Subcutaneous abdominal adipose tissue (tissue), 5 donors: Measurements from ENCODE around the gene TRIM66.
"Not testable (repeated sequence)": the region's sequence is repeated elsewhere in the genome, so short reads cannot be mapped to it uniquely, and the experiment has no call there.

Experiments
- H3K27ac ChIP-seq: one replicate; pipeline ENCODE4 v1.7.0; 2013; ENCODE audit warnings: low read depth, mild to moderate bottlenecking, inconsistent platforms, low read length, moderate library complexity
- H3K27me3 ChIP-seq, 5 donors: one replicate each; pipeline ENCODE4 v1.7.0; 2013; ENCODE audit warnings: low read length in 5 of 5, inconsistent platforms in 1 of 5; ENCODE audit not compliant: control insufficient read depth in 5 of 5, insufficient read depth in 4 of 5
- H3K36me3 ChIP-seq, 5 donors: one replicate each; pipeline ENCODE4 v1.7.0; 2013; ENCODE audit warnings: low read length in 5 of 5; ENCODE audit not compliant: control insufficient read depth in 5 of 5, insufficient read depth in 5 of 5
- H3K4me1 ChIP-seq, 5 donors: one replicate each; pipeline ENCODE4 v1.7.0; 2013; ENCODE audit warnings: low read length in 5 of 5, mild to moderate bottlenecking in 3 of 5, moderate library complexity in 1 of 5; ENCODE audit not compliant: control insufficient read depth in 5 of 5, insufficient read depth in 5 of 5
- H3K4me3 ChIP-seq, 5 donors: one replicate each; pipeline ENCODE4 v1.7.0; 2013; ENCODE audit warnings: low read length in 5 of 5, low read depth in 1 of 5
- H3K9ac ChIP-seq, 5 donors: one replicate each; pipeline ENCODE4 v1.7.0; 2013; ENCODE audit warnings: low read length in 5 of 5, mild to moderate bottlenecking in 4 of 5, moderate library complexity in 3 of 5
- H3K9me3 ChIP-seq, 5 donors: one replicate each; pipeline ENCODE4 v1.7.0; 2013; ENCODE audit warnings: low read length in 5 of 5; ENCODE audit not compliant: control insufficient read depth in 5 of 5
- donor health status: healthy.
- donor health status: healthy.
- donor health status: healthy.
- donor health status: healthy.
- donor health status: healthy.

Gene TRIM66

DNA sequence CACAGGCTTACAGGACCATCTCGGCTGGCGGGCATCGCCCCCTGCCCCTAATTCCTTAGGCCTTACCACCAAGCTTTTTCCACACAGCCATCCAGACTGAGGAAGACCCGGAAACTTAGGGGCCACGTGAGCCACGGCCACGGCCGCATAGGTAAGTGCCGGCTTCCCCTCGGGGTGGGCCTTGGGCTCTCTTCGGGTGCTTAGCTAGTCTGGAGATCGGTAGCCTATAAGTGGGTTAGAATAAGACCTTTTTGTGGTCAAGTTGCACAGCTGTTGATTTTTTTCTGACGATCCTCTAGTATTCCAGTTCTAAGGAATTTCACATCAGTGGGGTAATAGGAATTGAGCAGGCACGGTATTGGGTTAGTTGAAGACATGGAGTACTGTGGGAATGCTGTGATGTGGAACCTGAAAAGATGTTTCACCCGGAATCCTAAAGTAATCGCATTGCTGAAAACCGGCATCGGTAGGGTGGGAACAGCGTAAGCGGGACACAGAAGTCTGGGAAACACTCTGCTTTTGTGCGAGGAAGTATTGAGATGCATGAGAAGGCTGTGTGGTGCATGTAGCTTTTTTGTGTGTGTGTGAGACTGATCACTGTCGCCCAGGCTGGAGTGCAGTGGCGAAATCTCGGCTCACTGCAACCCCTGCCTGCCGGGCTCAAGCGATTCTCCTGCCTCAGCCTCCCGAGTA, 796 bp upstream of the TRIM66 start:
- Histone ChIP-seq H3K36me3 (peaks cover 19 to 45% (median 34%) of the 10 kb centered on the region in 5 donors), H3K4me3 (peak overlapping the region; percentile 91 to 96 (median 95)), H3K4me1 (peaks cover 11 to 36% (median 30%) of the 10 kb centered on the region in 5 donors), H3K9me3 (no peaks in the 10 kb centered on the region), H3K27me3 (no peaks in the 10 kb centered on the region), H3K9ac (peak overlapping the region; percentile 96 to 100 (median 99)), H3K27ac (peak overlapping the region; percentile 96)

DNA sequence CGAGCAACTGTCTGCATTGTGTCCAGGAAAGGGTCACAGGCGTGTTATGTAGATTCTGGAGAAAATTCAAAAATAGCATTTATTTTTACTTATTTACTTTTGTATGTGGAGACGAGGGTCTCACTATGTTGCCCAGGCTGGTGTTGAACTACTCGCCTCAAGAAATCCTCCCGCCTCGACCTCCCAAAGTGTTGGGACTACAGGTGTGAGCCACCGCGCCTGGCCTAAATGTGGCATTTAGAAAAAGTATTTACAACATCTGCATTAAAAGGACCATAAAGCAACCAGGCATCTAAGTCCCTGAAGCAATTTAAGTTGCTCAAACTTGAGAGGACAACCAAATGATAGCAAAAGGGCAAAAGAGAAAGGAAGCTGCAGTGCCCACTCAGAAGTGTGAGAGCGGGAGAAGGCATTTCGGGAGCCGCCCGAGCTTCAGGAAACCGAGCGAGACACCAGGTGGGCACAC, 595 bp downstream of the TRIM66 start:
- peak overlapping the region; percentile 91 to 96 (median 95) for H3K4me3 ChIP-seq
- H3K4me1 ChIP-seq: peaks cover 8 to 30% (median 25%) of the 10 kb centered on the region in 5 donors
- H3K36me3 ChIP-seq: peaks cover 22 to 44% (median 34%) of the 10 kb centered on the region in 5 donors
- H3K27me3 ChIP-seq: no peaks in the 10 kb centered on the region
- peak overlapping the region; percentile 96 for H3K27ac ChIP-seq
- peak overlapping the region; percentile 96 to 100 (median 99) for H3K9ac ChIP-seq
- no peaks in the 10 kb centered on the region for H3K9me3 ChIP-seq

DNA sequence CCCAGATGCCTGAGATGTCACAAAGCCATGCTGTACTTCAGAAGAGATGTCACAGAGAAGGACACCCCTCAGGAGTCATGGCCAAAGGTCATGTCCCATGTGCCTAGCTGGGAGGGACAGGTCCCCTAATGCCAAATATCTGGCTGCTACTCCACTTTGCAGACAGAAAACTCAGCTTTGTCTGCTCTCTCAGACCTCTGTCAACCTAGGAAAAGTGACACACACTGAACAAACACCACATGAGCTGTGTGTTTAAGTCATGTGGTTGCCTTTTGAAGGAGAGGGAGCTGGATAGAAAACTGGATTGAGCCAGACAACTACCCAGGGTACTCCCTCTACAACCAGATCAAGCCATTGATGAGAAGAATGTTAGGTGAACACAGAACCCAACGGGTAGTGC, 3.5 kb downstream of the TRIM66 start:
- Histone ChIP-seq H3K36me3 (peaks cover 3 to 15% (median 10%) of the 10 kb centered on the region in 5 donors), H3K4me1 (peaks cover 7 to 20% (median 18%) of the 10 kb centered on the region in 5 donors), H3K4me3 (no peak overlapping the region), H3K9ac (no peak overlapping the region), H3K27ac (no peak overlapping the region), H3K9me3 (no peaks in the 10 kb centered on the region), H3K27me3 (no peaks in the 10 kb centered on the region)

DNA sequence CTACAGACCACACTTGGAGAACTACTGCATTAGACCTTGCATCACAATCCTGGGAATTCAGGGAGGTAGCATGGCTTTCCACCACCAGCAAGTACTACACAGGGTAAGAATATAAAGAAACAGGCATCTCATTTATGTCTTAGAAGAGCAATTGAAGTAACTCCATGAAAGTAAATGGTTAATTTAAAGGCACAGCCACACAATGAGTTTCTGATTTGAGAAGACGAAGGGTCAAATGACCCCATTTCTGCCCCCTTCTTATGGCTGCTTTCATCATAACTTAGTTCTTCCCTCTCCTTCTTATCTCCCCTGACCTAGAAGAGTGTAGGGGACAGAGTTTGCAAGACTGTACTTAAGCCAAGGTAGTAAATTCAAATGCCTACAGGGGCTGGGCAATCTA, 6.0 kb downstream of the TRIM66 start:
- Histone ChIP-seq H3K4me3 (no peak overlapping the region), H3K27ac (no peak overlapping the region), H3K27me3 (no peaks in the 10 kb centered on the region), H3K4me1 (peaks cover 0 to 9% (median 8%) of the 10 kb centered on the region in 5 donors), H3K9me3 (no peaks in the 10 kb centered on the region), H3K36me3 (peaks cover 3 to 24% (median 10%) of the 10 kb centered on the region in 5 donors), H3K9ac (no peak overlapping the region)

DNA sequence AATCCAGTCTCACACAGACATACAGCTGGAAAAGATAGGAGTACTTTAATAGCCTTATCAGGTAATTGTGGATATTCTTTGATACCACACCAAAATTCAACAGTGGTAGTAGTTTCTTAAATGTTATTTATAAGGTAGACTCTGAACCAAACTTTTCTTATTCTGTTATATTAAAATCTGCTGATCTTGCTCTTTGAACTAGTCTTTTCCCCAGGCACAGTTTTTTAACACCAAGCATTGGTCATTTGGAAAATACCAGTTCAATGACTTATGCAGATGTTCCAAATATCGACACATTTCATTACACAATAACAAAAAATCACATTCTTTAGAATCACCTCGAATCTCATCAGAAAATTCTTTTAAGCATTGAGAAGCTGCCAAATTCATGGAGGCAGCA, 7.6 kb downstream of the TRIM66 start:
- no peaks in the 10 kb centered on the region for H3K27me3 ChIP-seq
- H3K27ac ChIP-seq: no peak overlapping the region
- H3K9me3 ChIP-seq: no peaks in the 10 kb centered on the region
- no peak overlapping the region for H3K4me3 ChIP-seq
- H3K36me3 ChIP-seq: peaks cover 3 to 24% (median 8%) of the 10 kb centered on the region in 5 donors
- H3K4me1 ChIP-seq: peaks cover 0 to 15% (median 12%) of the 10 kb centered on the region in 5 donors
- no peak overlapping the region for H3K9ac ChIP-seq

DNA sequence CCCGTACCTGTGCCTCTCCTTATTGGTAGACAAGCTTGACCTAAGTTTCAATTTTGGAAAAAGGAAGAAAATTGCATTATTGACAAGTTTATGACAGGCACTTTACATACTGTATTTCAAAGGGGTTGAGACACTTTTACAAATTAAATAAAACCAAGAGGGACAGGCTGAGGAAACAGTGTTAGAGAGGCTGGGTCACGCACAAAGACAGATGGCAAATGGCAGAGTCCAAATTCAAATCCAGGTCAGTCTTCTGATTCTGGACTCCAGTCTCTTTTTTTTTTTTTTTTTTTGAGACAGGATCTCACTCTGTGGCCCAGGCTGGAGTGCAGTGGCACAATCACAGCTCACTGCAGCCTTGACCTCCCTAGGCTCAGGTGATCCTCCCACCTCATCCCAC, 10.1 kb downstream of the TRIM66 start:
- H3K9ac ChIP-seq: peak overlapping the region in 1 of 5 donors; percentile 4
- H3K27ac ChIP-seq: peak overlapping the region; percentile 81
- H3K4me1 ChIP-seq: peaks cover 0 to 15% (median 12%) of the 10 kb centered on the region in 5 donors
- peaks cover 0 to 12% (median 7%) of the 10 kb centered on the region in 5 donors for H3K36me3 ChIP-seq
- H3K9me3 ChIP-seq: no peaks in the 10 kb centered on the region
- no peak overlapping the region for H3K4me3 ChIP-seq
- H3K27me3 ChIP-seq: no peaks in the 10 kb centered on the region

DNA sequence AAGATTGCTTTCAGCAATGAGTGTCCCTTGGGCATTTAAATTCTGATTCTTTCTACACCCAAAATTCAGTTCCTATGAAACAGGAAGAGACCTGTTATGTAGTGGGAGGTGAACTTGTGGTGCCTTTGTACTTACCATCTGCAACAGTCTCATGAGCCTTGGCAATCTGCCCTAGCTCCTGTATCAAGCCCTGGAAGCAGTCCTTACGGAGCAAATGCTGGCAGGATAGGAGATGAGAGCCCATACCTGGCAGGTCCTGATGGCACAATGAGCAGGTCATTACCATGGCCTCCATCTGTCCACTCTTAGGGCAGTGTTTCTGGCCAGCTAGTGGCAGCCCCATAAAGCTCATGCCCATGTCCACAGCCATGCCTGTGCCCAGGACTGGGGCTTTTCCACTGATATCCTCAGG, 10.8 kb downstream of the TRIM66 start:
- peak overlapping the region; percentile 81 for H3K27ac ChIP-seq
- peak overlapping the region in 2 of 5 donors; percentile 4 to 46 for H3K9ac ChIP-seq
- peaks cover 0 to 12% (median 7%) of the 10 kb centered on the region in 5 donors for H3K36me3 ChIP-seq
- no peaks in the 10 kb centered on the region for H3K27me3 ChIP-seq
- H3K9me3 ChIP-seq: no peaks in the 10 kb centered on the region
- H3K4me3 ChIP-seq: no peak overlapping the region
- H3K4me1 ChIP-seq: peaks cover 0 to 15% (median 12%) of the 10 kb centered on the region in 5 donors

DNA sequence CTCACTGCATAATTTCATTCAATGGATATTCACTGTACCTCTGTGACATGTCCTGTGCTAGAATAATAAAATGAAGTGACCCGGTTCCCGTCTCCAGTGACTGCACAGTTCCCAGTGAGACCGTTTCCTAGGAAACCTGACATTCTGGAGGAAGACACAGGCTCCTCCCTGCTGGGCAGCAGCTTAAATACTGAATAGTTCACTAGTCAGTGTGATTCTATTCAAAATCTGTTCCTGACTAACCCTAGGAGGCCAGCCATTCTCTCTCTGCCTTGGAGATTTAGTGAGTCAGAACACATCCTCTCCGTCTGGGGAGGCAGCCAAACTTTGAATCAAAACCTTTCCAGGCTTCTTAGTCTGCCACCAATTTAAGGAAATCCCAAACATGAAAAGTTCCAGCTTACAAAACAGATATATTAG, 11.3 kb downstream of the TRIM66 start:
- Histone ChIP-seq H3K9me3 (no peaks in the 10 kb centered on the region), H3K36me3 (peaks cover 0 to 12% (median 7%) of the 10 kb centered on the region in 5 donors), H3K27me3 (no peaks in the 10 kb centered on the region), H3K9ac (peak overlapping the region in 1 of 5 donors; percentile 46), H3K27ac (peak overlapping the region; percentile 84), H3K4me1 (peaks cover 0 to 15% (median 12%) of the 10 kb centered on the region in 5 donors), H3K4me3 (no peak overlapping the region)

DNA sequence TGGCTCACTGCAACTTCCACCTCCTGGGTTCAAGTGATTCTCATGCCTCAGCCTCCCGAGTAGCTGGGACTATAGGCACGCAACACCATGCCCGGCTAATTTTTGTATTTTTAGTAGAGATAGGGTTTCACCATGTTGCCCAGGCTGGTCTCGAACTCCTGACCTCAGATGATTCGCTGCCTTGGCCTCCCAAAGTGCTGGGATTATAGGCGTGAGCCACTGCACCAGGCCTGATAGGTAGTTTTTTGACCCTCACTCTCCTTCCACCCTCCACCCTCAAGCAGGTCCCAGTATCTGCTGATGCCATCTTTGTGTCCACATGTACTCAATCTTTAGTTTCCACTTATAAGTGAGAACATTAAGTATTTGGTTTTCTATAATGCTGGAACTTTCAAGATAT, 12.4 kb downstream of the TRIM66 start:
- not testable (repeated sequence) for H3K9me3 ChIP-seq, H3K27me3 ChIP-seq, H3K27ac ChIP-seq, H3K4me3 ChIP-seq, H3K9ac ChIP-seq
- Histone ChIP-seq H3K4me1 (peaks cover 0 to 15% (median 12%) of the 10 kb centered on the region in 5 donors), H3K36me3 (peaks cover 0 to 12% (median 7%) of the 10 kb centered on the region in 5 donors)

DNA sequence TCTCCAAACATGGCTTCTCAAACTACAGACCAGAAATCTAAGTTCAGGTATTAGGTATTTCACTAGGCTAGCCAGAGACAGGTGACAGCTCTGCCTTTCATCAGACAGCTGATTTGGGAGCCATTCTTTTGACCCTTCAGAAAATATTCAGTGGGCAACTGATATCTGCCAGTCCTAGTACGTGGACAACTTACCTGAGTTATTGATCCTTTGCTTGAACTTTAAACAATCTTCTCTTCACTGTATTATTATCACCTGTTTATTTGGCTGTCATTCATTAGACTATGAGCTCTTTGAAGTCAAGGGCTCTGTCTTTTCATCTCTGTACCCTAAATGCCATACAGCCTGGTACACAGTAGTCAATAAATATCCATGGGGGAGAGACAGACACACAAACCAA, 17.2 kb downstream of the TRIM66 start:
- Histone ChIP-seq H3K27me3 (no peaks in the 10 kb centered on the region), H3K4me3 (no peak overlapping the region), H3K9ac (no peak overlapping the region), H3K36me3 (peaks cover 0 to 4% (median 2%) of the 10 kb centered on the region in 5 donors), H3K27ac (no peak overlapping the region), H3K9me3 (no peaks in the 10 kb centered on the region), H3K4me1 (no peaks in the 10 kb centered on the region)
